Thyroid gland (tissue), 4 donors: ENCODE data around the gene EIF3A.

Experiments used
- CTCF ChIP-seq, 6 experiments: fragments of 200-600 bp in 3 of 6; fragments of 450-650 bp in 3 of 6; sonication (generic) in 3 of 6; IDR thresholded peaks; one replicate each; pipeline ENCODE4 v1.5.1; 2016 to 2019; ENCODE audit warnings: antibody characterized with exemption in 6 of 6, mild to moderate bottlenecking in 2 of 6, inconsistent platforms in 1 of 6, moderate library complexity in 1 of 6
- POLR2A ChIP-seq, 2 donors: fragments of 450-650 bp; IDR thresholded peaks; one replicate each; pipeline ENCODE4 v1.6.1; 2017; ENCODE audit warnings: antibody characterized with exemption in 2 of 2, mild to moderate bottlenecking in 2 of 2, moderate library complexity in 1 of 2

DNA sequence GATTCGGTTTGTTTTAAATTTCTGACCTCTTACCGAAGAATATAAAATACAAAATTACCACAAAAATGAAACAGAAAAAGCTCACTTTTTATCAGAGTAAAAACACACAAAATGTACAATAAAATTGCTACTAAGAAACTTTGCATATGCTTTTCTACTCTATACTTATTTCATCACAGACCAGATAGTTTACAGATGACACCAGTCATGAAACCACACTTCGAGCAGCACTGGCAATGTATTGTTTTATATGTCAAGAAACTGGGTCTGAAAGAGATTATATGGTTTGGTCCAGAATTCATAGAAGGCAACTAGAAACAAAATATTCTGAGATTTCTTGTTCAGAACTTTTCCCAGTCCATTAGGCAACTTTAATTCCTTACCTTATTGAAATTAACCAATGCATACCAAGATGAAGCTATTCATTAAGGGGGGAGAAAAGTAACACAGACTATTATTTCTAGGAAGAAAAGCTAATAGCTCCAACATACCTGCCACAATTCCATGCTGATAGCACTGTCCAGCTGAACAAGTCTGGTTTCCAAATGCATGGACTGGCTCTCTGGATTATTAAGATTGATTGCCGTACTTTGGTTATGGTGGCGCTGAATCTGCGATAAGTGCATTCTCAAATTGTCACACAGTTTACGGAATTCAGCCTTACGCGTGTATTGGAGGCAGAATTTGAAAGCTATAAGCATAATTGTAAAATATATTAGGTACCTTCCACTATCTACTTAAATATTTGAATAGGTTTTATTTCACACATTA is 10.0 kb downstream of the EIF3A start:
- TF ChIP-seq CTCF (IDR thresholded peaks at IDR 0.05), result no peak
- TF ChIP-seq POLR2A (IDR thresholded peaks at IDR 0.05), result no peak
